Kidney (tissue), 14 donors: ENCODE results near the gene CEP63. TPM values are rescaled to one million over a fixed set of nuclear protein-coding genes. Genes with fewer than 3 reads are reported as not detected.

Experiments
- DNase-seq, 5 donors: peaks; one replicate each; pipeline ENCODE4 v3.0.0-alpha.2; 2013 to 2020
- FAIRE-seq: peaks from 2 replicates; lab custom pipeline; 2012; peaks lifted over from hg19 to GRCh38; lab: Jason Lieb, UNC
- H3K27ac ChIP-seq, 2 donors: one replicate each; pipeline ENCODE4 v1.7.0; 2013; ENCODE audit warnings: low read depth in 2 of 2, low read length in 2 of 2, inconsistent platforms in 1 of 2
- H3K27me3 ChIP-seq: one replicate; pipeline ENCODE4 v1.7.1; 2013; ENCODE audit warnings: low read length, inconsistent platforms; ENCODE audit not compliant: control insufficient read depth, insufficient read depth
- H3K36me3 ChIP-seq, 3 donors: one replicate each; pipeline versions ENCODE4 v1.7.0 to v1.7.1; 2013; ENCODE audit warnings: low read length in 3 of 3, control low read depth in 1 of 3, inconsistent platforms in 1 of 3; ENCODE audit not compliant: insufficient read depth in 3 of 3, control insufficient read depth in 2 of 3
- H3K4me1 ChIP-seq, 3 donors: one replicate each; pipeline versions ENCODE4 v1.7.0 to v1.7.1; 2013; ENCODE audit warnings: low read length in 3 of 3, inconsistent platforms in 1 of 3, low read depth in 1 of 3; ENCODE audit not compliant: control insufficient read depth in 2 of 3, insufficient read depth in 2 of 3
- H3K4me3 ChIP-seq, 3 donors: one replicate each; pipeline versions ENCODE4 v1.7.0 to v1.8.1; 2013; ENCODE audit warnings: low read length in 3 of 3, control low read depth in 1 of 3, inconsistent platforms in 1 of 3
- H3K9ac ChIP-seq, 3 donors: one replicate each; pipeline versions ENCODE4 v1.7.0 to v1.7.1; 2013; ENCODE audit warnings: low read length in 3 of 3, control low read depth in 1 of 3, inconsistent platforms in 1 of 3
- H3K9me3 ChIP-seq, 3 donors: one replicate each; pipeline versions ENCODE4 v1.7.0 to v1.7.1; 2013; ENCODE audit warnings: low read length in 3 of 3, control low read depth in 1 of 3, inconsistent platforms in 1 of 3; ENCODE audit not compliant: control insufficient read depth in 2 of 3, insufficient read depth in 1 of 3
- CTCF ChIP-seq: IDR thresholded peaks from 3 replicates; pipeline ENCODE4 v1.5.1; 2012; ENCODE audit warnings: mild to moderate bottlenecking, moderate library complexity, borderline replicate concordance; ENCODE audit not compliant: insufficient read depth; ENCODE audit errors: extremely low read depth
- intact Hi-C: fragments of 100-400 bp; cut with DNase I; formaldehyde crosslinking; loops from one replicate; pipeline ENCODE4 v1.11.1; 2022
- polyA plus RNA-seq: library from polyadenylated mRNA; stranded (reverse); fragments of 350-450 nt; fragmentation: Illumina TruSeq; extraction: RNeasy Lipid Tissue Mini Kit (QIAGEN cat#74804); gene quantifications from one replicate; pipeline ENCODE4 v1.2.3, GENCODE V29; 2014; ENCODE audit warnings: low read depth, low replicate concordance; ENCODE audit not compliant: insufficient read depth
- total RNA-seq: library from RNA; stranded (reverse); fragmentation: NEBNext Ultra II Directional; extraction: Animal tissue kit (Norgen Biotek cat#: 25700); gene quantifications from one replicate; pipeline ENCODE4 v1.2.1, GENCODE V29; 2021
- donor health status: control.
- donor health status: control.
- donor health status: control.
- donor health status: control.
- donor health status: control.
- donor health status: DM: yes; HTN: yes; CAD: no.
- donor health status: Normal renal cell carcinoma (clear cell type).

CEP63 gene
- total and polyA plus RNA-seq, 2 donors from 2014 or later = 19.2 to 19.6 TPM

GRCh38 chr3:134487406-134487805 lies 1.5 kb downstream of the CEP63 start:
- Histone ChIP-seq H3K27me3 (no peaks in the 10 kb centered on the region), H3K9me3 (no peaks in the 10 kb centered on the region), H3K4me1 (peaks cover 5 to 8% (median 7%) of the 10 kb centered on the region in 3 donors), H3K9ac (peak overlapping the region; percentile 37 to 85 (median 68)), H3K27ac (no peak overlapping the region), H3K36me3 (peaks cover under 1 to 3% (median 3%) of the 10 kb centered on the region in 3 donors), H3K4me3 (peak overlapping the region; percentile 88 to 98 (median 88))
- DNase-seq (peak in 1 of 5 donors; percentile 40), FAIRE-seq (no peak)
- no peak for TF ChIP-seq CTCF
- intact Hi-C loops = no loop called here

GRCh38 chr3:134494495-134494894 lies 8.6 kb downstream of the CEP63 start:
- Histone ChIP-seq H3K27ac (no peak overlapping the region), H3K9me3 (no peaks in the 10 kb centered on the region), H3K4me1 (no peaks in the 10 kb centered on the region), H3K36me3 (no peaks in the 10 kb centered on the region), H3K9ac (no peak overlapping the region), H3K27me3 (no peaks in the 10 kb centered on the region), H3K4me3 (no peak overlapping the region)
- FAIRE-seq = no peak
- no peak for DNase-seq
- intact Hi-C loops = no loop called here
- TF ChIP-seq CTCF = no peak

- H3K4me1 ChIP-seq = no peaks in the 10 kb centered on the region
- H3K36me3 ChIP-seq = no peaks in the 10 kb centered on the region
- no peak overlapping the region for H3K9ac ChIP-seq
- TF ChIP-seq CTCF = no peak
- no peaks in the 10 kb centered on the region for H3K9me3 ChIP-seq
- no peaks in the 10 kb centered on the region for H3K27me3 ChIP-seq
- H3K4me3 ChIP-seq = no peak overlapping the region
- DNase-seq (no peak), FAIRE-seq (no peak)
- intact Hi-C loops = no loop called here
- H3K27ac ChIP-seq = no peak overlapping the region
Measured at GRCh38 chr3:134495980-134496379, 10.1 kb downstream of the CEP63 start.

- no peak for TF ChIP-seq CTCF
- Histone ChIP-seq H3K9ac (no peak overlapping the region), H3K27me3 (no peaks in the 10 kb centered on the region), H3K27ac (no peak overlapping the region), H3K4me1 (no peaks in the 10 kb centered on the region), H3K36me3 (no peaks in the 10 kb centered on the region), H3K9me3 (no peaks in the 10 kb centered on the region), H3K4me3 (no peak overlapping the region)
- intact Hi-C loops = no loop called here
- DNase-seq (no peak), FAIRE-seq (no peak)
Measured at GRCh38 chr3:134496471-134497071, 10.7 kb downstream of the CEP63 start.
